Stimulated activated CD4-positive, alpha-beta T cell treated with anti-CD3 and anti-CD28 coated beads, TNF-alpha, amount 100 ng/mL, for 48 hours (primary cell): Measurements from ENCODE around the gene CCDC85C.

Experiments used
- DNase-seq, 3 donors: peaks; one replicate each; pipeline ENCODE4 v3.0.0-alpha.2; 2020; ENCODE audit warnings: low read depth in 3 of 3

The CCDC85C gene

GRCh38 chr14:99522934-99523703 lies 80.9 kb downstream of the CCDC85C start:
- DNase-seq, result no peak

- no peak for DNase-seq
These were observed 81.5 kb downstream of the CCDC85C start for GRCh38 chr14:99522457-99522891.

- no peak for DNase-seq
These were observed 82.0 kb downstream of the CCDC85C start for GRCh38 chr14:99522025-99522401.

GRCh38 chr14:99521176-99522024 lies 82.6 kb downstream of the CCDC85C start:
- no peak for DNase-seq

DNA sequence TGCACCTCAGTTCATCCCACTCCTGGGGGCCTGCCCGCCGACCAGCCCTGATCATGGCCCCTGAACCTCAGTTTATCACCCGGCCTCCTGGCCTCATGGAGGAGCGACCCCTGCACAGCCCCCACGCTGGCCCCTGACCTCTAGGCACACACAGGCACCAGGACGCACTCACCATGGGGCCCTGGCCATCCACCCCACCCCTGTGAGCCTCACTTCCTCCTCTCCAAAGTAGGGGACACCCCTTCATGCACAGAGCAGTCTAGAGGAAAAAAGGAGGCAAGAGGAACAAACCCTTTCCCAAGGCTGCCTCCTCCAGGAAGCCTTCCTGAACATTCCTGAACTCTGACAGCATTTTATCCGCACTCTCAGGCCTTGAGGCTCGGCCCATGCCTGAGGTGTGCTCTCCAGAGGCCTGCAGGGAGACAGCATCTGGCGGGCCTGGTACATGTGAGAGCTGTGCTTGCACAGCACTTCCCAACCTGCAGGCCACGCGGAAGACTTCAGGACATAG lies 83.4 kb downstream of the CCDC85C start:
- no peak for DNase-seq

DNA sequence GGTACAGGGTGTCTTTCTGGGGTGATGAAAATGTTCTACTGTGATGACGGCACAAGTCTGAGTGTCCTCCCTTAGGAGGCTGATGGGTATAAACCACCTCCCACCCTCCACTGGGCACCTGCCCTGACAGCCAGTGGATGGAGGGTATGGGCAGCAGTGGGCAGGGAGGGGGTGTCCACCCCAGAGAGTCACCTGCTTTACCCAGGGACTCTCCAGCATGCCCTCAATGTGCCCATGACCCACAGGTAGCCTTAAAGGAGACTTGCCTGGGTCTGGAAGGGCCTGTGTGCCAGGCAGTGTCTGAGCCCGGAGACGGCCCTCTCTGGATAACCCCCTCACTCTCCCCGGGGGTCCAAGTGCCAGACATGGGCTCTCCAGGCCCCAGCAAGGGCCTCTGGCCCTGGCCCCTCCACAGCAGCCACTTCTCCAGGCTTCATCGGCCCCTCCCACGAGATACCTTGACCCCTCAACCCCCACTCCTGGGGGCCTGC lies 84.0 kb downstream of the CCDC85C start:
- no peak for DNase-seq

- no peak for DNase-seq
These were observed 84.6 kb downstream of the CCDC85C start for GRCh38 chr14:99519347-99519881.

- peak; percentile 63 to 75 (median 67) for DNase-seq
These were observed 85.3 kb downstream of the CCDC85C start for GRCh38 chr14:99518441-99519346.

- DNase-seq, result no peak
These were observed 86.2 kb downstream of the CCDC85C start for GRCh38 chr14:99517643-99518381.

DNA sequence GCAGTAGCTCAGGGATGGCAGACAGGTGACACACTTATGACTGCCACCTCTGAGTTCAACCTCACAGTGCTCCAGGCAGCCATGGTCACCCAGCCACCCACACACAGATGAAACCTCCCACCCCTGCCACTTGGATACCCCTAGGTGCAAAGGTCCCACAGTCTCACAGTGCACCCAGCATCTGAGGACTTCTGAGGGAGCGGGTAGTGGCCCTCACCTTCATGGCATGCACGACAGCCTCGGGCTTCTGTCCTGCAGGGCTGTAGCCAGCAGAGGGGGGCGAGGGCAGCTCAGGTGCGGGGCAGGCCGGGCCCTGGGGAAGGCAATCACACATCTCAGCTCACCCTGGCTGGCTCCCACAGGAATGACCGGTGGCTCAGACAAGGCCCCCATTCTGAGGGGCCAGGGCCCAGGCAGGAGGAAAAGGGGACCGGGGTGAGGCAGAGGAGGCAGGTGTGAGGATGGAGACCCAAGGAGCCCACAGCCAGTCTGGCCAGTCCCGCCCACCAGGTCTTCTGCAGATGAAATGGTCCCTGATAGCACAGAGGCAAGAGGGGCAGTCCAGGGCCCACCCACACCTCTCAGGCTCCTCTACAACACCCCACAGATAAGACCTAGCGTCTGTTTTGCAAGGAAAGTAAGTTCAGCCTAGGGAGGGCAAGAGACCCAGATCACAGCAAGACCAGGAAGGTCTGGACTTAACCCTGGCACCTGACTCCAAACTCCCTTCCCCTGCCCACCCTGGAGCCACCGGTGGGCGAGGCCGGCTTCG lies 87.0 kb downstream of the CCDC85C start:
- DNase-seq, result no peak

DNA sequence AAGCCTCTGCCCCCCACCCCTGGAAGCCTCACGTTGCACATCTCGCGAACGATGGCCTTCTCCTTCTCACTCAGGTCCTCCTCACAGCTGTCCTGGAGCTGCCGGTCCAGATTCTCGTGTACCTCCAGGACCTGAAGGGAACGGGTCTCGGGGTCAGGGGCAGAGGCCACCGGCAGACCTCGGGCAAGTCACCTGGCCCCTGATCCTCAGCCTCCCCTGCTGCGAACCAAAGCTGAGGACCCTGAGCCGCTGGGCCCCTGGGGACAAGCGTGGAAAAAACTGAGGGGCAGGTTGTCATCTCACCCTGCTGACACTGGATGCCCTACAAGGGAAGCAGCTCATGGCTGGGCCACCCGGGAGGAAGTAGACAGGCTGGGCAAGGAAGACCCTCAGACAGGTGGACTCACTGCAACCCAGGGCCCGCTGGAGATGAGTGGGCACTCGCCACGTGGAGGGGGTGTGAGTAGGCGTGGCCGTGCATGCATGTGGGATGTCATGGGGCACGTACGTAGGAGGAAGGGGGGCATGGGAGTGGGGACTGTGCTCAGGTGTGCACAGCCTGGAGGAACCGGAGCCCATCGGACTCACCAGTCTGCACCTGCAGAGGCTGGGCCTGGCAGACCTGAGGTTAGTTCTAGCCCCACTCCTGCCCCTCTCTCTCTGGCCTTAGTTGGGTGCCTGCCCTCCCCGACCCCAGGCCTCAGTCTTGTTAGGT lies 87.7 kb downstream of the CCDC85C start:
- no peak for DNase-seq

DNA sequence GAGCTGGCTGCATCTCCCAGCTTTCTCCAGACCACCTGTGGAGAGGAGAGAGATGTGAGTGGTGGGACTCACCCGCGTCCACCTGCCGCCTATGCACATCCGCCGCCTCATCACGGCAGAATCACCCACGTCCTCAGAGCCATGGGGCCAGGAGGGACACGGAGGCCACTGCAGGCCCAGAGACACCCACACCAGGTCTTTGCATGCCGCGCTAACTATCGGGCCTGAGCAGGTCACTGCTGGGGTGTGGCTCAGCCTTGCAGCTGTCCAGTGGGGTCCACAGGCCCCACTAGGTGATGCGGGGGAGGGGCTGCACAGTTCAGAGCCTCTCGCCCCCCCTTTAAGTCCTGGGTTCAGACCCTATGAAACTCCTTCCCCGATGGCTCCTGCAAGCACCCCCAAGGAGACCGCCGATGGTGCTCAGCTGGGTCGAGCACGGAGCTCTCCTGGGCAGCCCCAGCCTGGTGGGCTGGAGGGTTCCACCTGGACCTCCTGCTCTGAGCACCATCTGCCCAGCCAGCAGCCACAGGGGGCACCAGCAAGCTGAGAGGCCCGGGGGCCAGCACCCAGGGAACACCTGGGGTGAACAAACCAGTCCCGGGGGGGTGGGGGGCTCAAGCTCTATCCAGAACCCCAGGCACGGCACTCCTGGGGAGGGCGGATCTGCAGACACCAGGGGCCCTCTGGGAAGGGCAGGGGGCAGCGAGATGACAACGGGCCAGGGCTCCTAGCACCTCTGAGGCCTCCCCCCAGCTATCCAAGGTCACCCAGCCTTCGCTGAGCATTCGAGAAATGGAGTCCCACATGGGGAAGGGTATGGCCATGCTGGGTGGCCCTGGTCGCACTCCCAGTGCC lies 88.5 kb downstream of the CCDC85C start:
- DNase-seq, result no peak

GRCh38 chr14:99514552-99515300 lies 89.3 kb downstream of the CCDC85C start:
- no peak for DNase-seq

GRCh38 chr14:99513946-99514551 lies 90.0 kb downstream of the CCDC85C start:
- DNase-seq, result no peak

DNA sequence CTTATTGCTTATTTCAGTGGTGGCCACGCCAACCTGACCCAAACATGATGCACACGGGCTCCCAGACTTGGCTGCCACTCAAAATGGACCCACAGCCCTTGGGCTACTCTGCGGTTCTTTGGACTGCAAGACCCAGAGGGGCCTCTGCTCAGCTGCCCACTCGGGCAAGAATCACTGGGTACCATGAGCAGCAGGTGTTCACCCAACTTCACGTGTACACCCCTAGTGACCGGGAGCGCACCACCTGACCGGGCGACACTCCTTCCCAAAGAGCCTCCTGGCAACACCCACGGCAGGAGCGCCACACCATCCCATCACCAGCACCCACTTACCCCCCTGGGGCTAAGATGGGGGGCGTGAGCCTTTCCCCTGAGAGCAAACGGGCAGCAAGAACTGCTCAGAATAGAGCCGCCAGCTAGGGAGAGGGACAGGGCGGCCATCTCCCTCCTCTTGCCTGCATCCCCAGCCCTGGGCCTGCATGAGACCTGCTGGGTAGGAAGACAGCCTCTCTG lies 90.8 kb downstream of the CCDC85C start:
- no peak for DNase-seq

DNA sequence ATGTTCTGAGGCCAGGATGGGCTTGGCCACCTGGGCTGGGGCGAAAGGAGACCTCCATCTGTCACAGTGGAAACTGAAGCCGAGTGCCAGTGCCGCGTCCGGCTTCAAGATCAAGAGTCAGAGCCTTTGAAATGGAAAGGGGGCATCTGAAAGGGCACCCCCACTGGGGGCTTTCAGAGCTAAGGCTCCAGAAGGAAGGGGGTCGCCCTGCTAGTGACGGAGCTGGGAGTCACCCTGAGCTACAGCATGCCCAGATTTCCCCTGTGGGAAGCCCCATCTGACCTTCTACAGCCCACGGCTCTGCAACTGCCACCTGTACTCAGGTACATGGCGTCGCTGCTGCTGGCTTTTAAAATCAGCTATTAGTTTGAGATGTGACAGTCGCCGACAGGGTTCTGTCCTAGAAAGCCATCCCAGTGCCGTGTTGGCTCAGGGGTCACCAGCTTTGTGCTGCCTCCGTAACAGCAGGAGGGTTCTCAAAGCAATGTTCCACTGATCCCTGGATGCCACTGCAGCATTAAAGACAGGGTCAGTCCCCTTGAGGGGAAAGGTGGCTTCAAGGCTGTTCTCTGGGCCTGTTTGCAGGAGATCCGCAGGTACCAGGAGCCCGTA lies 91.3 kb downstream of the CCDC85C start:
- no peak for DNase-seq
